ENCODE measurements around the gene NELFB. TPM values are rescaled to one million over a fixed set of nuclear protein-coding genes. Genes with fewer than 3 reads are reported as not detected.

Gene NELFB
- polyA plus RNA-seq, 1 donor from 2014 or later = 64.7 TPM

GRCh38 chr9:137232510-137232909, 22.6 kb upstream of the NELFB start:
- no peaks in the 10 kb centered on the region for H3K27me3 ChIP-seq (ENCODE audit: insufficient read depth, low read depth, low read length)
- no peaks in the 10 kb centered on the region for H3K36me3 ChIP-seq (ENCODE audit: insufficient read depth, low read length)
- H2AFZ ChIP-seq (ENCODE audit: low read depth, low read length) = no peak overlapping the region
- H3F3A ChIP-seq (ENCODE audit: insufficient read depth, low read length, poor library complexity, severe bottlenecking) = no peaks in the 10 kb centered on the region
- no peaks in the 10 kb centered on the region for H3K79me2 ChIP-seq (replicated peaks; ENCODE audit: insufficient read depth, low read length)
- no peak overlapping the region for H3K9ac ChIP-seq (ENCODE audit: low read length)
- no peaks in the 10 kb centered on the region for H3K9me2 ChIP-seq (ENCODE audit: insufficient read depth, low read length)
- H3K4me3 ChIP-seq (ENCODE audit: low read length) = no peak overlapping the region
- H3K9me3 ChIP-seq (ENCODE audit: low read length) = no peaks in the 10 kb centered on the region
- no peaks in the 10 kb centered on the region for H4K20me1 ChIP-seq (ENCODE audit: insufficient read depth)
- no peak overlapping the region for H3K4me2 ChIP-seq (ENCODE audit: low read length)
- no peak for TF ChIP-seq CTCF (IDR thresholded peaks at IDR 0.05; ENCODE audit: poor library complexity, severe bottlenecking)
- TF ChIP-seq TAF1 (IDR thresholded peaks at IDR 0.05; ENCODE audit: low read depth) = no peak
- no peak for TF ChIP-seq REST (IDR thresholded peaks at IDR 0.05; ENCODE audit: borderline replicate concordance)
- no peak for TF ChIP-seq RAD21 (conservative IDR thresholded peaks at IDR 0.05)
- TF ChIP-seq POLR2AphosphoS5 (IDR thresholded peaks at IDR 0.05) = no peak
- no peak for TF ChIP-seq EP300 (conservative IDR thresholded peaks at IDR 0.05; ENCODE audit: poor library complexity, severe bottlenecking)
- TF ChIP-seq SMC3 (conservative IDR thresholded peaks at IDR 0.05; ENCODE audit: poor library complexity) = no peak
- no peak for TF ChIP-seq MXI1 (conservative IDR thresholded peaks at IDR 0.05; ENCODE audit: poor library complexity, severe bottlenecking)
- TF ChIP-seq EZH2 (IDR thresholded peaks at IDR 0.05; ENCODE audit: borderline replicate concordance, insufficient read depth, low read length, poor library complexity, severe bottlenecking) = no peak
- no peak overlapping the region for H3K27ac ChIP-seq (ENCODE audit: low read length)

GRCh38 chr9:137233143-137233980, 21.8 kb upstream of the NELFB start:
- H3K9me3 ChIP-seq (ENCODE audit: low read length) = no peaks in the 10 kb centered on the region
- H4K20me1 ChIP-seq (ENCODE audit: insufficient read depth) = no peaks in the 10 kb centered on the region
- no peak overlapping the region for H3K4me2 ChIP-seq (ENCODE audit: low read length)
- H3K27me3 ChIP-seq (ENCODE audit: insufficient read depth, low read depth, low read length) = no peaks in the 10 kb centered on the region
- H2AFZ ChIP-seq (ENCODE audit: low read depth, low read length) = no peak overlapping the region
- no peaks in the 10 kb centered on the region for H3K9me2 ChIP-seq (ENCODE audit: insufficient read depth, low read length)
- H3K36me3 ChIP-seq (ENCODE audit: insufficient read depth, low read length) = no peaks in the 10 kb centered on the region
- no peak overlapping the region for H3K27ac ChIP-seq (ENCODE audit: low read length)
- no peaks in the 10 kb centered on the region for H3F3A ChIP-seq (ENCODE audit: insufficient read depth, low read length, poor library complexity, severe bottlenecking)
- no peaks in the 10 kb centered on the region for H3K79me2 ChIP-seq (replicated peaks; ENCODE audit: insufficient read depth, low read length)
- no peak overlapping the region for H3K9ac ChIP-seq (ENCODE audit: low read length)
- H3K4me3 ChIP-seq (ENCODE audit: low read length) = no peak overlapping the region
- TF ChIP-seq REST (IDR thresholded peaks at IDR 0.05; ENCODE audit: borderline replicate concordance) (no peak), RAD21 (conservative IDR thresholded peaks at IDR 0.05) (no peak), EZH2 (IDR thresholded peaks at IDR 0.05; ENCODE audit: borderline replicate concordance, insufficient read depth, low read length, poor library complexity, severe bottlenecking) (no peak), TAF1 (IDR thresholded peaks at IDR 0.05; ENCODE audit: low read depth) (no peak), POLR2AphosphoS5 (IDR thresholded peaks at IDR 0.05) (no peak), CTCF (IDR thresholded peaks at IDR 0.05; ENCODE audit: poor library complexity, severe bottlenecking) (no peak), SMC3 (conservative IDR thresholded peaks at IDR 0.05; ENCODE audit: poor library complexity) (no peak), EP300 (conservative IDR thresholded peaks at IDR 0.05; ENCODE audit: poor library complexity, severe bottlenecking) (no peak), MXI1 (conservative IDR thresholded peaks at IDR 0.05; ENCODE audit: poor library complexity, severe bottlenecking) (no peak)
